ENCODE results near the gene PLA2G2D. TPM values are rescaled to one million over a fixed set of nuclear protein-coding genes. Genes with fewer than 3 reads are reported as not detected.

PLA2G2D gene
- not detected in 2 replicates for total RNA-seq

GRCh38 chr1:20119347-20119746, at the start of gene PLA2G2D:
Gene PLA2G2D (minus strand): TSS chr1:20119536. CDS start chr1:20119498, 38 bp downstream.

GRCh38 chr1:20138961-20139550, 19.7 kb upstream of the PLA2G2D start, which contains the start of gene PLA2G2F:
Gene PLA2G2F (plus strand): TSS chr1:20139323. CDS start chr1:20139428, 105 bp downstream.

GRCh38 chr1:20069874-20070273, 49.5 kb downstream of the PLA2G2D start, which contains the start of gene PLA2G5:
Gene PLA2G5 (plus strand): TSS chr1:20070194. CDS start chr1:20084831, 14,637 bp downstream.

Other genes with a start within 250 kb of the PLA2G2D start
- gene OTUD3, start 237.1 kb downstream of the PLA2G2D start, total RNA-seq: 0.86 and 1.2 TPM in 2 replicates
- not detected in 2 replicates for gene PLA2G2E, start 195.9 kb downstream of the PLA2G2D start, total RNA-seq
- gene PLA2G2A, start 139.9 kb downstream of the PLA2G2D start, total RNA-seq: not detected in 2 replicates
- not detected in 2 replicates for gene PLA2G5, start 49.3 kb downstream of the PLA2G2D start, total RNA-seq
- not detected in 2 replicates for gene PLA2G2F, start 19.8 kb upstream of the PLA2G2D start, total RNA-seq
- not detected in 2 replicates for gene UBXN10, start 66.6 kb upstream of the PLA2G2D start, total RNA-seq
- not detected in 2 replicates for gene PLA2G2C, start 67.0 kb upstream of the PLA2G2D start, total RNA-seq
- not detected in 2 replicates for gene VWA5B1, start 171.3 kb upstream of the PLA2G2D start, total RNA-seq

Measured in myometrial cell (primary cell).